Lower lobe of right lung (tissue), 2 donors: Measurements from ENCODE around the gene PAPLN. TPM values are rescaled to one million over a fixed set of nuclear protein-coding genes. Genes with fewer than 3 reads are reported as not detected.

ENCODE experiments used
- ATAC-seq, 2 donors: fragments of 200-7000 bp; cut with Tn5 transposase; one replicate each; pipeline ENCODE4 v1.9.1; 2020 to 2022; ENCODE audit warnings: mild to moderate bottlenecking in 2 of 2, moderate library complexity in 2 of 2
- DNase-seq: peaks from one replicate; pipeline ENCODE4 v3.0.0-alpha.2; 2020
- H3K27ac ChIP-seq: fragments of 200-600 bp; one replicate; pipeline ENCODE4 v1.8.0; 2022
- H3K27me3 ChIP-seq: fragments of 200-600 bp; one replicate; pipeline ENCODE4 v1.8.0; 2022; ENCODE audit warnings: low read depth
- H3K36me3 ChIP-seq: fragments of 200-600 bp; one replicate; pipeline ENCODE4 v1.8.0; 2022; ENCODE audit warnings: mild to moderate bottlenecking
- H3K4me1 ChIP-seq: fragments of 200-600 bp; one replicate; pipeline ENCODE4 v1.8.0; 2022
- H3K4me3 ChIP-seq: fragments of 200-600 bp; one replicate; pipeline ENCODE4 v1.8.0; 2022; ENCODE audit warnings: mild to moderate bottlenecking
- H3K9me3 ChIP-seq: fragments of 200-600 bp; one replicate; pipeline ENCODE4 v1.8.0; 2022
- intact Hi-C: fragments of 100-400 bp; cut with DNase I; formaldehyde crosslinking; loops from one replicate; pipeline ENCODE4 v1.11.0; 2022
- total RNA-seq: library from RNA; stranded (reverse); fragmentation: NEBNext Ultra II Directional; extraction: Animal tissue kit (Norgen Biotek cat#: 25700); gene quantifications from one replicate; pipeline ENCODE4 v1.2.1, GENCODE V29; 2021
- TF ChIP-seq, protein P1 (sequence below): fragments of 200-600 bp; IDR thresholded peaks from one replicate; pipeline ENCODE4 v1.8.0; 2022; ENCODE audit warnings: antibody characterized with exemption, mild to moderate bottlenecking
- donor health status: DM: no; HTN: yes; CAD: no; lungs with severe emphysema.

PAPLN gene
- total RNA-seq, 1 donor from 2014 or later, result 10.7 TPM

DNA sequence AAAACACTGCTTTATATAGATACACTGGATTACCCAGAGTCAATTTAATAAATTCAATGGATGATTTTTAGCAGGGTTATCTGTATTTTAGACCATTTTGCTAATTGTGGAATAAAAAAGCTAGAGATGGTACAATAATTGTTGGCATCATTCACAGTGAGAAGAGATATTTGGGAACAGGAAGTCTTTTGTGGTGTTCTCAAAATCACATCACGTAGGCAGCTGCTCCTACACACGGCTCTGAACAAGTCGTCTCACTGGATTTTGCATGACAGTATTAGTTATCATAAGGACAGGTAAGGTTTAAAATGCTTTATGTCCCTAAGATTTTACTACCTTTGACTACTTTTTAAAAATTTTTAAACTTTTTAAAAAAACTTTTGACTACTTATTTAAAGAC is 52.0 kb downstream of the PAPLN start:
- no peak overlapping the region for H3K4me3 ChIP-seq
- no peaks in the 10 kb centered on the region for H3K27me3 ChIP-seq
- no peaks in the 10 kb centered on the region for H3K9me3 ChIP-seq
- H3K36me3 ChIP-seq, result peaks cover 74% of the 10 kb centered on the region
- ATAC-seq (no peak), DNase-seq (no peak)
- peak overlapping the region; percentile 20 for H3K27ac ChIP-seq
- intact Hi-C loops, result no loop called here
- TF ChIP-seq, protein P1, sequence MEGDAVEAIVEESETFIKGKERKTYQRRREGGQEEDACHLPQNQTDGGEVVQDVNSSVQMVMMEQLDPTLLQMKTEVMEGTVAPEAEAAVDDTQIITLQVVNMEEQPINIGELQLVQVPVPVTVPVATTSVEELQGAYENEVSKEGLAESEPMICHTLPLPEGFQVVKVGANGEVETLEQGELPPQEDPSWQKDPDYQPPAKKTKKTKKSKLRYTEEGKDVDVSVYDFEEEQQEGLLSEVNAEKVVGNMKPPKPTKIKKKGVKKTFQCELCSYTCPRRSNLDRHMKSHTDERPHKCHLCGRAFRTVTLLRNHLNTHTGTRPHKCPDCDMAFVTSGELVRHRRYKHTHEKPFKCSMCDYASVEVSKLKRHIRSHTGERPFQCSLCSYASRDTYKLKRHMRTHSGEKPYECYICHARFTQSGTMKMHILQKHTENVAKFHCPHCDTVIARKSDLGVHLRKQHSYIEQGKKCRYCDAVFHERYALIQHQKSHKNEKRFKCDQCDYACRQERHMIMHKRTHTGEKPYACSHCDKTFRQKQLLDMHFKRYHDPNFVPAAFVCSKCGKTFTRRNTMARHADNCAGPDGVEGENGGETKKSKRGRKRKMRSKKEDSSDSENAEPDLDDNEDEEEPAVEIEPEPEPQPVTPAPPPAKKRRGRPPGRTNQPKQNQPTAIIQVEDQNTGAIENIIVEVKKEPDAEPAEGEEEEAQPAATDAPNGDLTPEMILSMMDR, result no peak
- peaks cover 3% of the 10 kb centered on the region for H3K4me1 ChIP-seq

DNA sequence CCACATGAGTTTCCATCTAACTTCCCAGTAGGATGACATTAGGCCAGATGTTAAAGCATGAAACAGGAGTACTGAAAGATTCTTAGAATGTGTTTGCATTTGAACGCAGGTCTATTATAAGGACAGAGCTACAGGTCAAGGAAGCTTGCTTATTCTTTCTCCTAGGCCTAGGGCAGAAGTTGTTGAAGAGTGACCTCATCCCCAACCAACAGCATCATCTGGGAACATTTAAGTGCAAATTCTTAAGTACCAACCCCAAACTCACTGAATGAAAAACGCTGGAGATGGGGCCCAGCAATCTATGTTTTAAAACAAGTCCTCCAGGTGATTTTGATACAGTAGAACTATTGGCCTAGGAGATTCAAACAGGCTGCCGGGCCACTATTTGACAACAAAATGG is 52.4 kb downstream of the PAPLN start:
- Histone ChIP-seq H3K9me3 (no peaks in the 10 kb centered on the region), H3K4me1 (peaks cover 3% of the 10 kb centered on the region), H3K27ac (peak overlapping the region; percentile 20), H3K4me3 (no peak overlapping the region), H3K36me3 (peaks cover 69% of the 10 kb centered on the region), H3K27me3 (no peaks in the 10 kb centered on the region)
- intact Hi-C loops, result loop anchor here (10.0 kb wide), 1 partner anchor 175 kb away; no protein-coding TSS in a partner anchor
- TF ChIP-seq, protein P1, result no peak
- DNase-seq (no peak), ATAC-seq (no peak)

DNA sequence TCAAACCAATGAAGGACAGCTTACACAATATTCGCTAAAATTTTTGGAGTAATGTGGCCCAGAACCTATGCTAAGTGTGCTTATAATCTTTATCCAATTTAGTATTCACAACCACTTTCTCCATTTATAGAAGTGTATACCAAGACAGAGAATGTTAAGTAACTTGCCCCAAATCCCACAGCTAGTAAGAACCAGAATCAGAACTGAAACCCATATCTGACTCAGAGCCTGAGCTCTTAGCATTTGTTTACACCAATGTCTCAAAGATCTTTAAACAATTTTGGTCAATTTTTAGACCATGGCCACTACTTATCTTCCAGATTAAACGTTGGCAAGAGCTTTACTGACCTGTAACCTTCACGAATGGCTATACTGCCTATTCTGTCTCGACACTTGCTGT is 53.0 kb downstream of the PAPLN start:
- H3K4me3 ChIP-seq, result no peak overlapping the region
- DNase-seq (no peak), ATAC-seq (no peak)
- TF ChIP-seq, protein P1, result no peak
- H3K9me3 ChIP-seq, result no peaks in the 10 kb centered on the region
- H3K36me3 ChIP-seq, result peaks cover 64% of the 10 kb centered on the region
- H3K27ac ChIP-seq, result no peak overlapping the region
- peaks cover 3% of the 10 kb centered on the region for H3K4me1 ChIP-seq
- no peaks in the 10 kb centered on the region for H3K27me3 ChIP-seq
- intact Hi-C loops, result loop anchor here (10.0 kb wide), 1 partner anchor 175 kb away; no protein-coding TSS in a partner anchor

DNA sequence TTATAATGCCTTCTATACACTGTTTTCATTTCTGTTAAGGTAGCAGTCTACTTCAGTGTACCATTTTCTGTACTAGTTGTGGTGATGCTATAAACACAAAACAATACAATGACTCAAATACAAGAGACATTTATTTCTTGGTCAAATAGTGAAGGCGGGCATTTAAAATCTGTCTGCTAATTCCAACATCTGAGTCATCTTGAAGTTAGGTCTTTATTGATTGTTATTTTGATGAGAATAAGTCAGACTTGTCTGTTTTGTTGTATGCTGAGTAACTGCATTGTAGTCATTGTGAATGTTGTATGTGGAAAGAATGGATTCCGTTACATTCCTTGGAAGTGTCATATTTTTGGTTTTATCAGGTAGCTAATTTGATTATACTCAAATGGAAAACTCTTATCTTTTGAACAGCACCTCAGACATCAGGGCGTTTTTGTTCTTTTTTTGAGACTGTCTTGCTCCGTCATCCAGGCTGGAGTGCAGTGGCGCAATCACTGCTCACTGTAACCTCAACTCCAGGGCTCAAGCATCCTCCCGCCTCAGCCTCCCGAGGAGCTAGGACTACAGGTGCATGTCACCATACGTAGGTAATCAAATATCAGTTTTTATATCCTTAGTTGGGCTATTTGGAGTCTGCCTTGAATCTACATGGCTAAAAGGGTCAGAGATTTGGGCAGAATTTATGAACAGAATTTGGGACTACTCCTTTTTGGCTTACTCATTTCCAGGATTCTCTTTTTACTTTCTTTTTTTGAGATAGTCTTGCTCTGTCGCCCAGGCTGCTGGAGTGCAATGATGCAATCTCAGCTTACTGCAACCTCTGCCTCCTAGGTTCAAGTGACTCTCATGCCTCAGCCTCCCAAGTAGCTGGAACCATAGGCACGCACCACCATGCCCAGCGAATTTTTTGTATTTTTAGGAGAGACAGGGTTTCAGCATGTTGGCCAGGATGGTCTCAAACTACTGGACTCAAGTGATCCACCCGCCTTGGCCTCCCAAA is 56.8 kb downstream of the PAPLN start:
- TF ChIP-seq, protein P1, result no peak
- H3K27ac ChIP-seq, result no peak overlapping the region
- peaks cover 50% of the 10 kb centered on the region for H3K36me3 ChIP-seq
- no peaks in the 10 kb centered on the region for H3K4me1 ChIP-seq
- H3K9me3 ChIP-seq, result no peaks in the 10 kb centered on the region
- DNase-seq (no peak), ATAC-seq (no peak)
- H3K27me3 ChIP-seq, result no peaks in the 10 kb centered on the region
- no peak overlapping the region for H3K4me3 ChIP-seq
- intact Hi-C loops, result loop anchor here (10.0 kb wide), 1 partner anchor 171 kb away; no protein-coding TSS in a partner anchor

DNA sequence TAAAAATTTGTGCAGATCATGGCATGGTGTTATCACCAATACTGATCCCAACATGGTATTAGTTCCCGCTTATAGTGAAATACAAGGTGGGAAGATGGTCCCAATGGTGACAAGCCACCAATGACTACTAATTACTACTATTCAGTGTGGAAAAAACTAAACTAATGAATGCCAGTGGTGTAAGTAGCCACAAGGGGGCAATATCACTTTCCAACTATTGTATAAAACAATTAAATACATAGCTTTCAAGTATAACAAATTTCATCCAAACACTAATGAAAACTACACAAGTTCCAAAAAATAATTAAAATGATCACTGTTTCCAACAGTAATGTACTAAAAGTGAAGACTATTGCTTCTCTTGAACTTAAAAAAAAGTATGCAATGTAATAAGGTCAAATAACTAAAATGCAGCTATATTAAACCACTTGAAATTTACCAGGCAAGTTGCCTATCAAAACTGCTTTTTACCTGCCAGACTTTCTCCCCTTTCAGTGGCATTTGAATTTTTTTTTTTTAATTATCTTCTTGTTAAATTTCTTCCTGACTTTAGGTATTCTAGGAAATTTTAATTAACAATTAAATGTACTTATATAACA is 58.0 kb downstream of the PAPLN start:
- no peaks in the 10 kb centered on the region for H3K4me1 ChIP-seq
- ATAC-seq (peak; percentile 59 to 64), DNase-seq (no peak)
- H3K27ac ChIP-seq, result no peak overlapping the region
- TF ChIP-seq, protein P1, result peak; percentile 73
- intact Hi-C loops, result loop anchor here (10.0 kb wide), 1 partner anchor 170 kb away; no protein-coding TSS in a partner anchor
- peaks cover 44% of the 10 kb centered on the region for H3K36me3 ChIP-seq
- H3K9me3 ChIP-seq, result no peaks in the 10 kb centered on the region
- H3K4me3 ChIP-seq, result no peak overlapping the region
- H3K27me3 ChIP-seq, result no peaks in the 10 kb centered on the region
